ENCODE results near the gene SLC35F3. TPM values are rescaled to one million over a fixed set of nuclear protein-coding genes. Genes with fewer than 3 reads are reported as not detected.

SLC35F3 gene
- total RNA-seq, 1 donor from 2014 or later: 0.36 TPM

GRCh38 chr1:234089396-234089795 lies 184.9 kb downstream of the SLC35F3 start:
- Mint-ChIP-seq H3K36me3 (ENCODE audit: low read depth, unreplicated experiment) (no peaks in the 10 kb centered on the region), H3K27me3 (ENCODE audit: unreplicated experiment) (peaks cover 5% of the 10 kb centered on the region), H3K4me3 (ENCODE audit: unreplicated experiment) (no peak overlapping the region), H3K9me3 (ENCODE audit: unreplicated experiment) (no peaks in the 10 kb centered on the region), H3K27ac (ENCODE audit: unreplicated experiment) (no peak overlapping the region), H3K4me1 (ENCODE audit: unreplicated experiment) (no peaks in the 10 kb centered on the region)
- peak; percentile 23 for DNase-seq (ENCODE audit: low spot score)
- peak; percentile 13 for TF ChIP-seq CTCF (IDR thresholded peaks at IDR 0.05; ENCODE audit: unreplicated experiment)

GRCh38 chr1:234090212-234091064 lies 186.0 kb downstream of the SLC35F3 start:
- TF ChIP-seq CTCF (IDR thresholded peaks at IDR 0.05; ENCODE audit: unreplicated experiment): no peak
- H3K4me3 Mint-ChIP-seq (ENCODE audit: unreplicated experiment): no peak overlapping the region
- H3K4me1 Mint-ChIP-seq (ENCODE audit: unreplicated experiment): no peaks in the 10 kb centered on the region
- DNase-seq (ENCODE audit: low spot score): no peak
- no peaks in the 10 kb centered on the region for H3K36me3 Mint-ChIP-seq (ENCODE audit: low read depth, unreplicated experiment)
- H3K9me3 Mint-ChIP-seq (ENCODE audit: unreplicated experiment): no peaks in the 10 kb centered on the region
- peaks cover 5% of the 10 kb centered on the region for H3K27me3 Mint-ChIP-seq (ENCODE audit: unreplicated experiment)
- H3K27ac Mint-ChIP-seq (ENCODE audit: unreplicated experiment): no peak overlapping the region

- no peak for TF ChIP-seq CTCF (IDR thresholded peaks at IDR 0.05; ENCODE audit: unreplicated experiment)
- Mint-ChIP-seq H3K9me3 (ENCODE audit: unreplicated experiment) (no peaks in the 10 kb centered on the region), H3K4me1 (ENCODE audit: unreplicated experiment) (peaks cover 3% of the 10 kb centered on the region), H3K4me3 (ENCODE audit: unreplicated experiment) (no peak overlapping the region), H3K27ac (ENCODE audit: unreplicated experiment) (no peak overlapping the region), H3K27me3 (ENCODE audit: unreplicated experiment) (peaks cover 5% of the 10 kb centered on the region), H3K36me3 (ENCODE audit: low read depth, unreplicated experiment) (no peaks in the 10 kb centered on the region)
- DNase-seq (ENCODE audit: low spot score): no peak
These were observed 186.6 kb downstream of the SLC35F3 start for GRCh38 chr1:234091065-234091401.

- no peak overlapping the region for H3K27ac Mint-ChIP-seq (ENCODE audit: unreplicated experiment)
- H3K4me1 Mint-ChIP-seq (ENCODE audit: unreplicated experiment): peaks cover 8% of the 10 kb centered on the region
- no peak overlapping the region for H3K4me3 Mint-ChIP-seq (ENCODE audit: unreplicated experiment)
- DNase-seq (ENCODE audit: low spot score): no peak
- no peaks in the 10 kb centered on the region for H3K36me3 Mint-ChIP-seq (ENCODE audit: low read depth, unreplicated experiment)
- TF ChIP-seq CTCF (IDR thresholded peaks at IDR 0.05; ENCODE audit: unreplicated experiment): no peak
- peaks cover 5% of the 10 kb centered on the region for H3K27me3 Mint-ChIP-seq (ENCODE audit: unreplicated experiment)
- H3K9me3 Mint-ChIP-seq (ENCODE audit: unreplicated experiment): no peaks in the 10 kb centered on the region
These were observed 187.4 kb downstream of the SLC35F3 start for GRCh38 chr1:234091876-234092275.

- Mint-ChIP-seq H3K27ac (ENCODE audit: unreplicated experiment) (no peak overlapping the region), H3K27me3 (ENCODE audit: unreplicated experiment) (no peaks in the 10 kb centered on the region), H3K4me3 (ENCODE audit: unreplicated experiment) (no peak overlapping the region), H3K36me3 (ENCODE audit: low read depth, unreplicated experiment) (no peaks in the 10 kb centered on the region), H3K9me3 (ENCODE audit: unreplicated experiment) (no peaks in the 10 kb centered on the region), H3K4me1 (ENCODE audit: unreplicated experiment) (peaks cover 8% of the 10 kb centered on the region)
- TF ChIP-seq CTCF (IDR thresholded peaks at IDR 0.05; ENCODE audit: unreplicated experiment): no peak
- DNase-seq (ENCODE audit: low spot score): no peak
These were observed 188.6 kb downstream of the SLC35F3 start for GRCh38 chr1:234093107-234093506.
